ENCODE results near the gene CUL4A.
"Not testable (repeated sequence)": the region's sequence is repeated elsewhere in the genome, so short reads cannot be mapped to it uniquely, and the experiment has no call there.

CUL4A gene

GRCh38 chr13:113302986-113303385 is 93.6 kb downstream of the CUL4A start:
- ChIA-PET POLR2A (no interaction called here), CTCF (no interaction called here)
- no peak for TF ChIP-seq CTCF (IDR thresholded peaks at IDR 0.05; ENCODE audit: control extremely low read depth, extremely low read depth, low read depth, missing control alignments)
- no peak for DNase-seq (ENCODE audit: extremely low spot score)

GRCh38 chr13:113304121-113304520 is 94.7 kb downstream of the CUL4A start:
- ChIA-PET POLR2A (no interaction called here), CTCF (interaction anchor here (0.9 to 1.1 kb wide), 2 partner anchors 65 to 90 kb away, joined by 3 read pairs; no protein-coding TSS in a partner anchor)
- no peak for TF ChIP-seq CTCF (IDR thresholded peaks at IDR 0.05; ENCODE audit: control extremely low read depth, extremely low read depth, low read depth, missing control alignments)
- DNase-seq (ENCODE audit: extremely low spot score), result no peak

- ChIA-PET CTCF (interaction anchor here (1.0 kb wide), 1 partner anchor 19 kb away, joined by 4 read pairs; no protein-coding TSS in a partner anchor), POLR2A (no interaction called here)
- no peak for DNase-seq (ENCODE audit: extremely low spot score)
- TF ChIP-seq CTCF (IDR thresholded peaks at IDR 0.05; ENCODE audit: control extremely low read depth, extremely low read depth, low read depth, missing control alignments), result no peak
These were observed 95.8 kb downstream of the CUL4A start for GRCh38 chr13:113305208-113305607.

GRCh38 chr13:113307491-113307890 is 98.1 kb downstream of the CUL4A start:
- CTCF ChIA-PET, result interaction anchor here (1.3 kb wide), 1 partner anchor 10 kb away, joined by 3 read pairs; no protein-coding TSS in a partner anchor

GRCh38 chr13:113309473-113309872 is 100.1 kb downstream of the CUL4A start:
- POLR2A ChIA-PET, result no interaction called here
- no peak for DNase-seq (ENCODE audit: extremely low spot score)
- no peak for TF ChIP-seq CTCF (IDR thresholded peaks at IDR 0.05; ENCODE audit: control extremely low read depth, extremely low read depth, low read depth, missing control alignments)
- CTCF ChIA-PET, result interaction anchor here (1.4 kb wide), 1 partner anchor 14 kb away, joined by 3 read pairs; no protein-coding TSS in a partner anchor

More at GRCh38 chr13:113307491-113307890, 98.1 kb downstream of the CUL4A start:
- POLR2A ChIA-PET, result interaction anchor here (0.6 to 0.7 kb wide), 3 partner anchors 87 to 411 kb away, joined by 3 to 4 read pairs (median 3); no protein-coding TSS in a partner anchor
- TF ChIP-seq CTCF (IDR thresholded peaks at IDR 0.05; ENCODE audit: control extremely low read depth, extremely low read depth, low read depth, missing control alignments), result no peak
- DNase-seq (ENCODE audit: extremely low spot score), result no peak

GRCh38 chr13:113314112-113314511 is 104.7 kb downstream of the CUL4A start:
- CTCF ChIA-PET; POLR2A ChIA-PET; DNase-seq (ENCODE audit: extremely low spot score): not testable (repeated sequence)

- CTCF ChIA-PET; POLR2A ChIA-PET; DNase-seq (ENCODE audit: extremely low spot score): not testable (repeated sequence)
These were observed 105.6 kb downstream of the CUL4A start for GRCh38 chr13:113314895-113315470.

GRCh38 chr13:113315992-113316391 is 106.6 kb downstream of the CUL4A start:
- TF ChIP-seq CTCF (IDR thresholded peaks at IDR 0.05; ENCODE audit: control extremely low read depth, extremely low read depth, low read depth, missing control alignments), result no peak
- ChIA-PET CTCF (no interaction called here), POLR2A (no interaction called here)
- no peak for DNase-seq (ENCODE audit: extremely low spot score)
